Thoracic aorta endothelial cell (primary cell): ENCODE results near the gene FLRT3. TPM values are rescaled to one million over a fixed set of nuclear protein-coding genes. Genes with fewer than 3 reads are reported as not detected.

Experiments
- small RNA-seq: library from RNA; depleted of rRNA; stranded (forward); fragments of <200 nt; gene quantifications from one replicate; pipeline ENCODE3, GENCODE V24; 2012
- total RNA-seq: library from RNA; depleted of rRNA; stranded (reverse); fragments of >200 nt; gene quantifications from 2 replicates; pipeline ENCODE4 v1.2.3, GENCODE V29; 2012

The FLRT3 gene
- 0.13 and 0.14 TPM in 2 replicates for total RNA-seq

DNA sequence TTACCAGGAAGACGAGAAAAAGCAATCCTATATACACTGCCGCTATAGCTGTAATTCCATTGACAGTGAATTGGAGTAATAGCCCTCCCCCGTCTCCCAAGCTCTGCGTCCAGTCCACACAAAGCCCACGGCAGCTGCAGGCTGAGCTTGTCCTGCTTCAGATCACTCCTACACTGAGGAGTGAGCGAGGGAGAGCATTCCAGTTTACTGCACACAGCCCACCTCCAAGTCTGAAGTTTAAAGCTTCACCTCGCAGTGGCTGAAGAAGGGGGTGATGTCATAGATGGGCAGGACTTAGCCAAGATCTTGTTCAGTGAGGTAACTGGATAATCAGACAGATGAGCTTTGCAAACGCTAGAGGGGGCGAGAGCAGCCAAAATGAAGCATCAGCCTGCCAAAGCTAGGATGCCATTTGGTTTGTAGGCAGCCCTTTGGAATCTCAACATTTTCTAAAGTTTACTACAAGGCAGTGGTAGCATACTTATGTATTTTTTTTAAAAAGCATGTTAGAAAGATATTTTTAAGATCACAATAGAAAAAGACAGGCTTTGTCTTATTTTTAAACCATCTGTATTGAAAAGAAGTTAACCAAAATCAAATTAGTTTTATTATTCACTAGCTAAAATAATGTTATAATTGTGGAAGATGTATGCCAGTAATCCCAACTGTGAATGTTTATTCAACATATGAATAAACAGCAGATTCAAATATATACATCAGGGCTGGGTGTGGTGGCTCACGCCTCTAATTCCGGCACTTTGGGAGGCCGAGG lies at the start of gene FLRT3:
Gene FLRT3, minus strand, starts transcription at position 213 of the 772 bp plus-strand sequence. CDS start 10,106 bp downstream, outside the sequence.

Small RNA genes within 50 kb of the gene (small RNA-seq; reads per million reads assigned to genes)
- gene RNU6-228P = 0.35 reads per million
